ENCODE measurements around the gene PRSS36.

GRCh38 chr16:31089199-31089598, 60.7 kb downstream of the PRSS36 start:
- TF ChIP-seq TEAD1 (CRISPR knock-in tag; IDR thresholded peaks at IDR 0.05) (no peak), E2F4 (CRISPR knock-in tag; IDR thresholded peaks at IDR 0.05; ENCODE audit: borderline replicate concordance, low read depth) (no peak)
- TF ChIP-seq, protein P1, sequence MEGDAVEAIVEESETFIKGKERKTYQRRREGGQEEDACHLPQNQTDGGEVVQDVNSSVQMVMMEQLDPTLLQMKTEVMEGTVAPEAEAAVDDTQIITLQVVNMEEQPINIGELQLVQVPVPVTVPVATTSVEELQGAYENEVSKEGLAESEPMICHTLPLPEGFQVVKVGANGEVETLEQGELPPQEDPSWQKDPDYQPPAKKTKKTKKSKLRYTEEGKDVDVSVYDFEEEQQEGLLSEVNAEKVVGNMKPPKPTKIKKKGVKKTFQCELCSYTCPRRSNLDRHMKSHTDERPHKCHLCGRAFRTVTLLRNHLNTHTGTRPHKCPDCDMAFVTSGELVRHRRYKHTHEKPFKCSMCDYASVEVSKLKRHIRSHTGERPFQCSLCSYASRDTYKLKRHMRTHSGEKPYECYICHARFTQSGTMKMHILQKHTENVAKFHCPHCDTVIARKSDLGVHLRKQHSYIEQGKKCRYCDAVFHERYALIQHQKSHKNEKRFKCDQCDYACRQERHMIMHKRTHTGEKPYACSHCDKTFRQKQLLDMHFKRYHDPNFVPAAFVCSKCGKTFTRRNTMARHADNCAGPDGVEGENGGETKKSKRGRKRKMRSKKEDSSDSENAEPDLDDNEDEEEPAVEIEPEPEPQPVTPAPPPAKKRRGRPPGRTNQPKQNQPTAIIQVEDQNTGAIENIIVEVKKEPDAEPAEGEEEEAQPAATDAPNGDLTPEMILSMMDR (IDR thresholded peaks at IDR 0.05): no peak
